Upper lobe of left lung (tissue), 6 donors: ENCODE measurements around the gene INSR. TPM values are rescaled to one million over a fixed set of nuclear protein-coding genes. Genes with fewer than 3 reads are reported as not detected.

ENCODE experiments used
- ATAC-seq, 2 donors: fragments of 200-7000 bp; cut with Tn5 transposase; one replicate each; pipeline ENCODE4 v1.9.1; 2022; ENCODE audit warnings: mild to moderate bottlenecking in 2 of 2, moderate library complexity in 2 of 2; ENCODE audit not compliant: low FRiP score in 2 of 2
- DNase-seq, 2 donors: peaks; one replicate each; pipeline ENCODE4 v3.0.0-alpha.2; 2019 to 2020
- H3K27ac ChIP-seq, 4 donors: fragments of 200-600 bp; sonication (generic); one replicate each; pipeline ENCODE4 v1.5.1; 2016 to 2019
- H3K27me3 ChIP-seq, 4 donors: fragments of 200-600 bp; sonication (generic); one replicate each; pipeline ENCODE4 v1.5.1; 2017 to 2019
- H3K36me3 ChIP-seq, 4 donors: fragments of 200-600 bp; sonication (generic); one replicate each; pipeline ENCODE4 v1.5.1; 2016 to 2019
- H3K4me1 ChIP-seq, 4 donors: fragments of 200-600 bp; sonication (generic); one replicate each; pipeline ENCODE4 v1.5.1; 2018 to 2019
- H3K4me3 ChIP-seq, 4 donors: fragments of 200-600 bp; sonication (generic); one replicate each; pipeline ENCODE4 v1.5.1; 2017 to 2019; ENCODE audit warnings: mild to moderate bottlenecking in 2 of 4, moderate library complexity in 1 of 4
- H3K9me3 ChIP-seq, 4 donors: fragments of 200-600 bp; sonication (generic); one replicate each; pipeline ENCODE4 v1.5.1; 2018 to 2019
- CTCF ChIP-seq, 6 experiments: fragments of 450-650 bp in 4 of 6; fragments of 200-600 bp in 2 of 6; sonication (generic) in 2 of 6; IDR thresholded peaks; one replicate each; pipeline ENCODE4 v1.5.1; 2016 to 2019; ENCODE audit warnings: antibody characterized with exemption in 6 of 6
- EP300 ChIP-seq, 4 donors: sonication (generic); formaldehyde crosslinking; IDR thresholded peaks; one replicate each; pipeline ENCODE4 v1.5.1; 2017; ENCODE audit warnings: antibody characterized with exemption in 4 of 4, control low read depth in 2 of 4
- POLR2A ChIP-seq, 4 donors: fragments of 450-650 bp; IDR thresholded peaks; one replicate each; pipeline ENCODE4 v1.5.1; 2016 to 2017; ENCODE audit warnings: antibody characterized with exemption in 4 of 4, mild to moderate bottlenecking in 2 of 4
- POLR2AphosphoS5 ChIP-seq, 2 donors: sonication (generic); formaldehyde crosslinking; IDR thresholded peaks; one replicate each; pipeline ENCODE4 v1.5.1; 2017; ENCODE audit warnings: antibody characterized with exemption in 2 of 2
- WGBS, 2 donors: methylation state at CpG; one replicate each; pipeline ENCODE4 v1.1.5; 2017 to 2018; 5-methylcytosine and 5-hydroxymethylcytosine counted together
- total RNA-seq, 6 donors: library from RNA; depleted of rRNA in 4 of 6; stranded (reverse); fragments of >200 nt in 4 of 6; gene quantifications; one replicate each; pipeline versions ENCODE4 v1.1.0 to v1.2.1, GENCODE V29; 2016 to 2021
- donor health status: DM: no; HTN: no; CAD: no; lungs with moderate emphysema.
- donor health status: DM: no; HTN: yes; CAD: no; lungs with severe emphysema.

The INSR gene
- total RNA-seq, 6 donors from 2014 or later = 32.4 to 142 (median 49.9) TPM

DNA sequence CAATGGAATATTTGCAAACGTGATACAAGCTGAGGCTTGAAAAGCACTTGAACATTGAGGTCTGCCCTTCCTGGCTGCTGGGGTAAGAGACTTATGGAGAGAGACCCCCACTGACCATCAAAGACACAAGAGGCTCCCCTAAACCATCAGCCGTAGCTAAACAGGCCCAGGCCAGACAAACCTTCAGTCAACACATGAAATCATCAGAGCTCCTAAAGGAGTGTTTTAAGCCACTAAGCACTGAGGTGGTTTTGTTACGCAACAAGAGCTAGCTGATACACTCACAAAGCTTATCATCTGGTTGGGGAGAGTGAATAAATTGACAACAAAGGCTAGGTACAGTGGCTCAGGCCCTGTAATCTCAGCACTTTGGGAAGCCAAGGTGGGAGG lies 114.3 kb downstream of the INSR start:
- Histone ChIP-seq H3K4me1 (peaks cover 33 to 42% (median 34%) of the 10 kb centered on the region in 4 donors), H3K9me3 (no peaks in the 10 kb centered on the region), H3K27ac (no peak overlapping the region), H3K27me3 (no peaks in the 10 kb centered on the region), H3K4me3 (no peak overlapping the region), H3K36me3 (no peaks in the 10 kb centered on the region)
- 73 to 87% methylated on average over 3 of the region's 3 CpGs for WGBS, 2 donors
- TF ChIP-seq POLR2AphosphoS5 (IDR thresholded peaks at IDR 0.05) (no peak), CTCF (IDR thresholded peaks at IDR 0.05) (no peak), EP300 (IDR thresholded peaks at IDR 0.05) (no peak), POLR2A (IDR thresholded peaks at IDR 0.05) (no peak)
- ATAC-seq = no peak
- no peak for DNase-seq

DNA sequence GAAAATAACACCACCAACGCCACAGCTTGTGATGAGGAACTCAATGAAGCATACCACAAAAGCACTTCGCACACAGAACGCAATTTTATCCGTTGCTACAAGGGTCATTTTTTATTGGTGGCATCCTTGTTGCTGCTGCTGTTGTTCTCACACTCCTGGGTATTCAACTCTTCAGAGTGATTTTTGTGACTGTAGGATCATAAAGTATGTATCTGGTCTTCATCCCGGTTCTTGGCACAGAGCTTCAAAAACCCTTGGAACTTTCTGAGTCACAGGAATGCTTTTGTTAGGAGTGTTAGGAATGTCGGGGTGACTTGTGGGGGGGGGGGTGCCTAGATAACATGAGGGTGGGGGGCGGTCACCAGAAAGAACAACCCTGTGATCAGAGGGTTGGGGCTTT lies 116.3 kb downstream of the INSR start:
- H3K36me3 ChIP-seq = no peaks in the 10 kb centered on the region
- no peaks in the 10 kb centered on the region for H3K9me3 ChIP-seq
- TF ChIP-seq POLR2AphosphoS5 (IDR thresholded peaks at IDR 0.05) (no peak), CTCF (IDR thresholded peaks at IDR 0.05) (no peak), EP300 (IDR thresholded peaks at IDR 0.05) (no peak), POLR2A (IDR thresholded peaks at IDR 0.05) (no peak)
- ATAC-seq (no peak), DNase-seq (no peak)
- no peaks in the 10 kb centered on the region for H3K27me3 ChIP-seq
- WGBS, 2 donors = 71 to 79% methylated on average over 7 of the region's 7 CpGs
- peaks cover 21 to 26% (median 24%) of the 10 kb centered on the region in 4 donors for H3K4me1 ChIP-seq
- H3K4me3 ChIP-seq = no peak overlapping the region
- no peak overlapping the region for H3K27ac ChIP-seq

DNA sequence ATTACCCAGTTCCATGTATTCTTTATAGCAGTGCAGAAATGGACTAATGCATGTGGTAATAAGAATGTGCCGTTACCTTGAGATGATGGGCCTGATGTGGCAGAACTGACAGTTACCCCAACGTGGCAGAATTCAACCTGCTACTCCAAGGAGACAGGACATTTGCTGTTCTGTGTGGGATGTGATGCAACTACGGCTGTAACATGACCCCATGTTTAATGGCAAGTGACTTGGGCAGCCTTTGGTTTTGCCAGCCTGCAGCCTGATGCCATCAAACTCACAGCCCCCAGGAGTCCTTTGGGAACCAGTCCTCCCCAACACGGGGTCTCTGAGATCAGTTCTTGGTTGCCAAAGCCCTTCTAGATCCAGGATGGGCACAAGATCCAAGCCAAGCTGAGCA lies 117.4 kb downstream of the INSR start:
- H3K27ac ChIP-seq = no peak overlapping the region
- TF ChIP-seq POLR2A (IDR thresholded peaks at IDR 0.05) = no peak
- no peak for TF ChIP-seq CTCF (IDR thresholded peaks at IDR 0.05)
- TF ChIP-seq EP300 (IDR thresholded peaks at IDR 0.05) = no peak
- TF ChIP-seq POLR2AphosphoS5 (IDR thresholded peaks at IDR 0.05) = no peak
- no peak for ATAC-seq
- H3K36me3 ChIP-seq = no peaks in the 10 kb centered on the region
- H3K27me3 ChIP-seq = no peaks in the 10 kb centered on the region
- no peak overlapping the region for H3K4me3 ChIP-seq
- whole genome bisulfite sequencing, 2 donors = 87 to 89% methylated on average over 4 of the region's 4 CpGs
- DNase-seq = no peak
- no peaks in the 10 kb centered on the region for H3K9me3 ChIP-seq
- peaks cover 11 to 15% (median 14%) of the 10 kb centered on the region in 4 donors for H3K4me1 ChIP-seq

- no peak overlapping the region for H3K4me3 ChIP-seq
- no peaks in the 10 kb centered on the region for H3K4me1 ChIP-seq
- WGBS, 2 donors = 98 to 100% methylated on average over 4 of the region's 4 CpGs
- no peaks in the 10 kb centered on the region for H3K9me3 ChIP-seq
- H3K36me3 ChIP-seq = peaks cover 12 to 35% (median 22%) of the 10 kb centered on the region in 4 donors
- ATAC-seq (no peak), DNase-seq (no peak)
- H3K27ac ChIP-seq = no peak overlapping the region
- H3K27me3 ChIP-seq = no peaks in the 10 kb centered on the region
- no peak for TF ChIP-seq EP300 (IDR thresholded peaks at IDR 0.05)
- no peak for TF ChIP-seq CTCF (IDR thresholded peaks at IDR 0.05)
- TF ChIP-seq POLR2A (IDR thresholded peaks at IDR 0.05) = no peak
- TF ChIP-seq POLR2AphosphoS5 (IDR thresholded peaks at IDR 0.05) = no peak
Observed at GRCh38 chr19:7172794-7173193, 121.4 kb downstream of the INSR start.

DNA sequence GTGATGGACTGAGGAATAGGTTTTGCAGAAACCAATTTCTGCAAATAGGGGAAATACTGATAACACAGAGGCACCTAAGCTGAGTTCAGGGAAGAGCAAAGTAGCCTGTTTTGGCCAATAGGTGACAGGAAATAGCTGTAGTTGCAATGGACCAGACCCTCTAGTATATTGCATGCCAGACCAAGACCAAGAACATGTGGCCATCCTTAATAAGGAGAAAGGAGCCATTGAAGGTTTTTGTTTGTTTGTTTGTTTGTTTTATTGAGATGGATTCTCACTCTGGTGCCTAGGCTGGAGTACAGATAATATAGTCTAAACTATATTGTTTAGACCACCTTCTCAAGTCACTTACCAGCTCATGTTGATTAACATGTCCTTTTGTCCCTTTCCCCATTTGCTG lies 123.2 kb downstream of the INSR start:
- Histone ChIP-seq H3K4me3 (no peak overlapping the region), H3K27me3 (no peaks in the 10 kb centered on the region), H3K4me1 (no peaks in the 10 kb centered on the region), H3K36me3 (peaks cover 12 to 52% (median 33%) of the 10 kb centered on the region in 4 donors), H3K27ac (no peak overlapping the region), H3K9me3 (no peaks in the 10 kb centered on the region)
- TF ChIP-seq POLR2AphosphoS5 (IDR thresholded peaks at IDR 0.05) (no peak), EP300 (IDR thresholded peaks at IDR 0.05) (no peak), POLR2A (IDR thresholded peaks at IDR 0.05) (no peak), CTCF (IDR thresholded peaks at IDR 0.05) (no peak)
- no peak for DNase-seq
- no peak for ATAC-seq
